MM.1S (cell line): Measurements from ENCODE around the gene NANP.

ENCODE experiments used
- DNase-seq: peaks from one replicate; pipeline ENCODE4 v3.0.0-alpha.2; 2015
- H2AFZ ChIP-seq: fragments of 300-600 bp; sonication (generic); 2 replicates; pipeline ENCODE4 v1.6.0; 2016; ENCODE audit warnings: antibody characterized with exemption, low read length
- H3F3A ChIP-seq: fragments of 300-600 bp; sonication (generic); 2 replicates; pipeline ENCODE4 v1.6.1; 2016; ENCODE audit warnings: mild to moderate bottlenecking, antibody characterized with exemption, low read length, moderate library complexity, mixed read lengths; ENCODE audit not compliant: insufficient read depth
- H3K27ac ChIP-seq: fragments of 300-600 bp; sonication (generic); 2 replicates; pipeline ENCODE4 v1.5.1; 2016; ENCODE audit warnings: mild to moderate bottlenecking, low read length
- H3K27me3 ChIP-seq: fragments of 300-600 bp; sonication (generic); replicated peaks from 2 replicates; pipeline ENCODE4 v1.6.0; 2016; ENCODE audit warnings: low read length; ENCODE audit not compliant: insufficient read depth
- H3K36me3 ChIP-seq: fragments of 300-600 bp; sonication (generic); replicated peaks from 2 replicates; pipeline ENCODE4 v1.6.1; 2016; ENCODE audit warnings: mild to moderate bottlenecking, low read length, mixed read lengths; ENCODE audit not compliant: insufficient read depth
- H3K4me1 ChIP-seq: fragments of 300-600 bp; sonication (generic); 2 replicates; pipeline ENCODE4 v1.6.1; 2016; ENCODE audit warnings: low read length, mixed read lengths
- H3K4me2 ChIP-seq: fragments of 300-600 bp; sonication (generic); 2 replicates; pipeline ENCODE4 v1.6.0; 2016; ENCODE audit warnings: low read depth, low read length
- H3K4me3 ChIP-seq: fragments of 300-600 bp; sonication (generic); 2 replicates; pipeline ENCODE4 v1.5.1; 2016; ENCODE audit warnings: low read length, mixed read lengths
- H3K79me2 ChIP-seq: fragments of 300-600 bp; sonication (generic); 2 replicates; pipeline ENCODE4 v1.6.1; 2016; ENCODE audit warnings: mixed run types, low read length, mixed read lengths
- H3K9ac ChIP-seq: fragments of 300-600 bp; sonication (generic); 2 replicates; pipeline ENCODE4 v1.6.1; 2016; ENCODE audit warnings: low read length, mixed read lengths
- H3K9me2 ChIP-seq: fragments of 300-600 bp; sonication (generic); replicated peaks from 2 replicates; pipeline ENCODE4 v1.6.1; 2016; ENCODE audit warnings: mild to moderate bottlenecking, low read length, mixed read lengths; ENCODE audit not compliant: insufficient read depth
- H3K9me3 ChIP-seq: fragments of 300-600 bp; sonication (generic); replicated peaks from 2 replicates; pipeline ENCODE4 v1.6.1; 2016; ENCODE audit warnings: mild to moderate bottlenecking, low read length, mixed read lengths; ENCODE audit not compliant: insufficient read depth
- H4K20me1 ChIP-seq: fragments of 300-600 bp; sonication (generic); 2 replicates; pipeline ENCODE4 v1.6.1; 2016; ENCODE audit warnings: mild to moderate bottlenecking, low read length, moderate library complexity, mixed read lengths; ENCODE audit not compliant: insufficient read depth
- CTCF ChIP-seq: fragments of 300-600 bp; sonication (generic); IDR thresholded peaks from 2 replicates; pipeline ENCODE4 v1.5.1; 2016; ENCODE audit warnings: antibody characterized with exemption, low read length, mixed read lengths
- EZH2 ChIP-seq: fragments of 300-600 bp; sonication (generic); optimal IDR thresholded peaks from 2 replicates; pipeline ENCODE3; 2017; ENCODE audit warnings: low read depth, mild to moderate bottlenecking, antibody characterized with exemption, low read length, mixed read lengths
- EZH2phosphoT487 ChIP-seq: fragments of 300-600 bp; sonication (generic); IDR thresholded peaks from 2 replicates; pipeline ENCODE4 v1.6.1; 2018; ENCODE audit warnings: antibody characterized with exemption, low read length

NANP gene

GRCh38 chr20:25566821-25567220 is 57.0 kb downstream of the NANP start:
- Histone ChIP-seq H3K9me2 (no peaks in the 10 kb centered on the region), H3F3A (no peaks in the 10 kb centered on the region), H2AFZ (no peak overlapping the region), H3K27me3 (no peaks in the 10 kb centered on the region), H3K9ac (no peak overlapping the region), H3K36me3 (no peaks in the 10 kb centered on the region), H4K20me1 (no peaks in the 10 kb centered on the region), H3K79me2 (no peaks in the 10 kb centered on the region), H3K4me3 (no peak overlapping the region), H3K9me3 (no peaks in the 10 kb centered on the region), H3K4me1 (no peaks in the 10 kb centered on the region), H3K4me2 (no peak overlapping the region), H3K27ac (no peak overlapping the region)
- no peak for DNase-seq
- TF ChIP-seq CTCF (no peak), EZH2phosphoT487 (no peak), EZH2 (no peak)

GRCh38 chr20:25565578-25566157 is 58.1 kb downstream of the NANP start:
- Histone ChIP-seq H3K4me1 (no peaks in the 10 kb centered on the region), H3K36me3 (no peaks in the 10 kb centered on the region), H3K79me2 (no peaks in the 10 kb centered on the region), H3K4me3 (no peak overlapping the region), H4K20me1 (no peaks in the 10 kb centered on the region), H2AFZ (no peak overlapping the region), H3K27ac (no peak overlapping the region), H3K9me3 (no peaks in the 10 kb centered on the region), H3K9me2 (no peaks in the 10 kb centered on the region), H3K4me2 (no peak overlapping the region), H3F3A (no peaks in the 10 kb centered on the region), H3K27me3 (no peaks in the 10 kb centered on the region), H3K9ac (no peak overlapping the region)
- no peak for DNase-seq
- TF ChIP-seq EZH2 (no peak), CTCF (no peak), EZH2phosphoT487 (no peak)

GRCh38 chr20:25563876-25564275 is 59.9 kb downstream of the NANP start:
- Histone ChIP-seq H3K36me3 (no peaks in the 10 kb centered on the region), H3K4me2 (no peak overlapping the region), H3F3A (no peaks in the 10 kb centered on the region), H4K20me1 (no peaks in the 10 kb centered on the region), H3K4me3 (no peak overlapping the region), H3K9ac (no peak overlapping the region), H3K27me3 (no peaks in the 10 kb centered on the region), H2AFZ (no peak overlapping the region), H3K27ac (no peak overlapping the region), H3K9me2 (no peaks in the 10 kb centered on the region), H3K4me1 (no peaks in the 10 kb centered on the region), H3K9me3 (no peaks in the 10 kb centered on the region), H3K79me2 (no peaks in the 10 kb centered on the region)
- no peak for DNase-seq
- TF ChIP-seq EZH2 (no peak), EZH2phosphoT487 (no peak), CTCF (no peak)
